Measurements from ENCODE around the gene SRRM4.
A peak's percentile ranks its signal among the peaks of the same experiment; 100 is the strongest.
"Not testable (repeated sequence)": the region's sequence is repeated elsewhere in the genome, so short reads cannot be mapped to it uniquely, and the experiment has no call there.

The SRRM4 gene

GRCh38 chr12:119071638-119072231, 90.4 kb downstream of the SRRM4 start:
- DNase-seq = no peak

GRCh38 chr12:119072440-119072839, 91.1 kb downstream of the SRRM4 start:
- DNase-seq = no peak

- DNase-seq = no peak
Observed at GRCh38 chr12:119075222-119075787, 94.0 kb downstream of the SRRM4 start.

DNA sequence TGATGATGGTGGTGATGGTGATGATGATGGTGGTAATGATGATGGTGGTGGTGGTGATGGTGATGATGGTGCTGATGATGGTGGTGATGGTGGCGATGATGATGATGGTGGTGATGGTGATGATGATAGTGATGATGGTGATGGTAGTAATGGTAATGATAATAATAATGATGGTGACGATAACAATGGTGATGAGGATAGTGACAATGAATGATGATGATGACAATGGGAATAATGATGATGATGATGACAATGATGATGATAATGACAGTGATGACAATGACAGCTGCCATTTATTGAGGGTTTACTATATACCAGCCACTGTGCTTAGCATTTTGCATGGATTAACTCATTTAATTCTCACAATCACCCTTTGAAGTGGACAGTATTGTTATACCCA, 94.6 kb downstream of the SRRM4 start:
- DNase-seq = no peak

DNA sequence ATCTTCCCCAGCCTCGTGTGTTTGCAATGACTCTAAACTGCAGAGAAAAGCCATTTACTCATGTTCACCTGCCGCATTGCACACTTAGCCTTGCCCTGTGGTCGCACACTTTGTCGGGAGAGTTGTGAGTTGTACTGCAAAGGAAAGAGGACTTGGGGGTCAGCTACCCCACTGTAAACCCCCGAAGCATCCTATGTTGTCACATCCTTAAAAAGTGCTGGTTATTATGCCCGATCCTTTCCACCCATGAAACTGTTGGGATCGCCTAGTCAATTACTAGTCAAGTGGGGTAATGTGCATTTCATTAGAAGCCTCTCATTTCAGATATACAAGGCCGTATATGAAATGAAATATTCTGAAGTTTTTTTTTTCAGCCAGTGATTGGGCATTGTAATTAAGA, 98.2 kb downstream of the SRRM4 start:
- DNase-seq = no peak

GRCh38 chr12:119082016-119082415, 100.7 kb downstream of the SRRM4 start:
- no peak for DNase-seq

- no peak for DNase-seq
Observed at GRCh38 chr12:119082496-119082895, 101.2 kb downstream of the SRRM4 start.

DNA sequence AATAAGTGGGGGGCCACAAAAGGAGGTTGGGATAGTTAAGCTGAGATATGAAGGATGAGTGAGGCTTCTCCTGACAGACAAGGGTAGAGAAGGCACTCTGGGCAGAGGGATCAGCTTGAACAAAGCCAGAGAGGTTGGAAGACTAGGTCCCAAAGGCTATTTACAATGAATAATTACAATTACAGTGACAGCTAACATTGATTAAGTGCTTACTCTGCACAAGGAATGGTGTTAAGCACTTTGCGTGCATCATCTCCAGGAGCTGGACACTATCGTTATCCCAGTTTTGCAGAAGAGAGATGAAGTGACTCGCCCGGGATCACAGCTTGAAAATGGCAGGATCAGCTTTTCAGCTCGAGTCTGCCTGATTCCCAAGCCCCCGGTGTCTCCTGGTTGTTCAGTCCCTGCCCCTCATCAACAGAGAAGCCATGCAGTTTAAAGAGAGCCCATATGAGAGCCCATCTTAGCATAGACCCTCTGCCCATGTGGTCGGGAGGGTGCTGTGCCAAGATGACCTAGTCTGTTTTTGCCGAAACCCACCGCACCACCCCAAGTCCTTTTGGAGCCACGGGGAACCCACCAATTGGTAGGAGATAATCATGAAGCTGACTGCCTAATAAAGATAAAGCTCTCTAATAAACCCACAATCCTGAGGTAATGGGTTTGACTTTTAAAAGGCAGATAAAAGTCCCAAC, 107.5 kb downstream of the SRRM4 start:
- no peak for DNase-seq

DNA sequence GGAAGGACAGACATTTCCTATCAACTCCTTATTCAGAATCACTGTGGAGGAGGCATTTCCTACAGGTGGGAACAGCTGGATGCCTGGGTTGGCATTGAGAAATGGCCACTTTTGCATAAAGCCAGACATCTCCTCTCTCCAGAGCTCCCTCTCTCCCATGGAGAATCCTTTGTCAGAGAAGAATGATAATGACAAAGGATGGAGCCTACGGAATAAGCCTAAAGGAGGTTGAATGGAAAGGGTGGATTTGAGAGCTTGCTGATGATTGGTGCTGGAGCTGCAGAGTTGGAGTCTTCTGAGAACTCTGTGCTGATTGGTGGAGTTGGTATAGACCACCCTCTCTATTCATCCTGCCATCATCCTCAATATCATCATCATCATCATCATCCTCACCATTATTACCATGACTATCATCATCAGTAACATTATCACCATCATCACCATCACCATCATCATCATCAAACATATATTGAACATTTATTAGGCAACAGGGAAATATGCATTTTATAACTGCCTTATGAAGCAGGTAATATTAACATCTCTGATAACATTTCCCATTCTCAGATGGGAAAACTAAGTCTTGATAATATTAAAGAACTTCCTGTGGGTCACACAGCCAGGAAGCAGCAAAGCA, 108.2 kb downstream of the SRRM4 start:
- DNase-seq = no peak

- no peak for DNase-seq
Observed at GRCh38 chr12:119090276-119090675, 108.9 kb downstream of the SRRM4 start.

DNA sequence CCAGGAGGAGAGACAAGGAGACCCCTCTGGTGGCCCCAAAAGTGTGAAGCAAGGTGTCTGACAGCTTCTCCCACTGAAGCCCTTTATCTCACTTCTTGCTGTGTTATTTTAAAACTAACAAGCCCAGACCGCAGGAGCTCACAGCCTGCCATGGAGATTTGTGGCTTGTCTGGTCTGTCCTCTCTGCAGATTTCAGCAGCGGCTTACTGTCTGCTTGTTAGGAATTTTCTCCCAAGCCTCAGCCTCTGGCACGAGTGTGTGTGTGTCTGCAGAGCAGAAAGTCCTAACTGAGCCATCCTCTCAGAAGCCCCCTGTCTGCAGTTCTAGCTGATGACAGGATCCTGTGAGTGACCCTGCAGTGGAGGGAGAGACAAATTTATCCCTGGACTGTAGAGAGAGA, 109.5 kb downstream of the SRRM4 start:
- DNase-seq = no peak

DNA sequence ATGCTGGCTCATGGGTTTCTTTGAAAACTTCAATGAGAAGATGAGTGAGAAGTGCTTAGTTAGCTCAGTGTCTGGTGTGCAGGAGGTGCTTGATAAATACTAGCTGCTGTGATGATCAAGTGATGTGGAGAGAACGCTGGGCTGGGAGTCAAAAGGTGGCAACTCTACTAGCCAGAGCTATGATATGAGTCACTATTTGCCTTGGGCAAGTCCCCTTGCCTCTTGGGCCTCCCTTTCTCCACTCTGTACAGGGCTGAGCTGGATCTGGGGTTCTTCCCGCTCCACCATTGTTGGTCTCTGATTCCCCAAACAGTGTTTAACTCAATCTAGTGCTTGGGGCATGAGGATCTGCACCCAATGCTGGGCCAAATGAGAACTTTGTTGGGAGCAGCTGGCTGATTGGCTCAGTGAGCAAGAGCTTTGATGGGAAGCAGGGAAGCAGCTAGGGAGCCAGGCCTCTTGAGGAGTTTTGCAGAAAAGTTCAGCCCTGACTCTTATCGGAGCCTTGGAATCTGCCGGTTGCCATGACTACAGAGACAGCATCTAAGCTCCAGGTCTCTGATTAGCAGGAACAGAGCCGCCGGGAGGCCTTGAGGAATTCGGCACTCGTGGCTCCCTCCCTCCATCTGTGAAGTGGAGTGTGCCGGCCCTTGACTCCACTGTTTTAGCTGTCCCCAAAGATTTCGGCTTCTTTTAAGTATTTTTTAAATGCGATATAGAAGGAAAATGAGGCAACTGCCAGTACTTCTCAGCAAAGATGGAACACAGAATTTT, 115.3 kb downstream of the SRRM4 start:
- DNase-seq = no peak

DNA sequence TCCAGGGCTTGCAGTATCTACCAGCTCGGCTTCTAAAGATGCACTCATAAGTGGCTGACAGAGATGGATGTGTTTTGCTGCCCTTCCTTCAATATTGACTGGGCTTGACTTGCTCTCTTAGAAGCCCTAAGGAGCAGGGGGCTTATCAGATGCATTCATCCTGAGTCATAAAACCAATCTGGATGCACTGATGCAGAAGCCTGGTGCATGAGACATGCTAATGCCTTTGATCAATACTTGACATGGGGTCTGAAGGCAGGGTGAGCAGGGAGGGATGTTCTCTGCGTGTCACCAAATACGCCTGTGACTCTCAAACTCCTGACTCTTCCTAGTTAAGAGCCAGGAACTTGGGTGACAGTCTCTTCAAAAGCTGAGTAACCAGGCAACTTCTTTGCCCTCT, 119.6 kb downstream of the SRRM4 start:
- no peak for DNase-seq

GRCh38 chr12:119102274-119102673, 120.9 kb downstream of the SRRM4 start:
- DNase-seq = no peak

DNA sequence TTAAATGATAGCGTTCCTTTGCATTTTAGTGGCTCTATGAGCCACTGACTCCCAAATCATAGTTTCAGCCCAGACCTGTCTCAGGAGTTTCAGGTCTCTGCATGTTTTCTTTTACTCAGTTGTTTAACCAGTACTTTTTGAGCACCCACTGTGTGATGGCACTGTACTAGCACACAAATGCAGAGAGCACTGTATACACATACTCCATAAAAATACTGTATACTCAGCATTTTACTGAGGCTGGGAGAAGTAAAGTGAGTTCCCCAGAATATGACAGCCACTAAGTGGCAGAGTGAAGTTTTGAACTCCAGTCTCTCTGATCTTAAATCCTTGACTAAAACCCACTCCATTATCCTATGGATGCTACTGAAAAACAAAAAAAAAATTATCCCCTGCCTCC, 121.4 kb downstream of the SRRM4 start:
- DNase-seq = no peak

- DNase-seq = not testable (repeated sequence)
Observed at GRCh38 chr12:119104969-119105368, 123.6 kb downstream of the SRRM4 start.

DNA sequence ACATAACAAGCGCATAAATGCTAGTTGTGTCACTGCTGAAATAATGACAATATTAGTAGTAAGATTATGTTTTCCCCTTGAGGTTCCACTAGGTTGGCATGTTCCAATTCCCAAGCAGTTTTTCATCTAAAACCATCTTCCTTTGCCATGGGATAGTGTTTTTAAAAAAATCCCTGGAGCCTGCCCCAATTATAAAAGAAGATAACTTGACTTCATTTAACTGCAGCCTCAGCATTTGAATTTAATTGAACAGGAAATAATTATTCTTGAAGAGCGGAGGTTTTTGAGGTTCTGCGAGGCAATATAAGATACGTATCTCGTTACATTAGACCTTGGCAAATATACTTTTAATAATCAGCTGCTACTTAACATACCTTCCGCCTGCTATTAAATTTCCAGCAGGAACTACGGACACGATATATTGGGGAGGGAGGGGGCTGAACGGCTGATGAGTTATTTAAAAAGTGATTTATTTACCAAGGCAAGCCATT, 132.2 kb downstream of the SRRM4 start:
- DNase-seq = no peak

DNA sequence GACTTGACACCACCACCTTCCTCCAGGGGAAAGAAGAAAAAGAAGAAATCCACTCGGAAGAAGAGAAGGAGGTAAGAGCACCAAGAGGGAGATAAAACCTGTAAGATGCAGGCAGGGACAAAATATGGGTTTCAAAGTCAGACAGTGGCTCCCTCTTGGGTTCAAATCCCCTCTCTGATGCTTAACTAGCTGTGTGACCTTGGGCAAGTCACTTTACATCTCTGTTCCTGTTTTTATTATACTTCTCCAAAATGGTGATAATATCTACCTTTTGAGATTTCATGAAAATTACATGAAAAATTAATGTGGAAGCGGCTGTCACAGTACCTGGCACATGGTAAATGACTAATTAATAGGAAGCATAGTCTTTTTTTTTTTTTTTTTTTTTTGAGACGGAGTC, 133.0 kb downstream of the SRRM4 start:
- DNase-seq = no peak

GRCh38 chr12:119115296-119115905, 134.1 kb downstream of the SRRM4 start:
- DNase-seq = peak; percentile 17

DNA sequence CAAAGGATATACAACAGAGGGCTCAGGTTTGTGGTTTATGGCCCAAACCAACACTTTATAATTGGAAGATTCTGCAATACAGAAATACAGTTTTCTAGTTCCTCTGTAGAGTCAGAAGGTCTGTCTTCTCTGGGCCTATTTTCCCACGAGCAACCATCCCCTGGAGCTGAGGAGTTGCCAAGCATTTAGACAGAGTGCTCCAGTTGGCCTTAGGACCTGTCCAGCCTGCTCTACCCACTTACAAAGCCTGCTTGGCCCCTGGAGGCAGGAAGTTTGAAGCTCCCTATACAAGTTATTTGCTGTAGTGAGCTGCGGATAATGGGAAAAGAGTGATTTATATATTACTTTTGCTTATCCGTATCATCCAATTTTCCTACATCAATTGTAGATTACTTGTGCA, 136.6 kb downstream of the SRRM4 start:
- DNase-seq = no peak

DNA sequence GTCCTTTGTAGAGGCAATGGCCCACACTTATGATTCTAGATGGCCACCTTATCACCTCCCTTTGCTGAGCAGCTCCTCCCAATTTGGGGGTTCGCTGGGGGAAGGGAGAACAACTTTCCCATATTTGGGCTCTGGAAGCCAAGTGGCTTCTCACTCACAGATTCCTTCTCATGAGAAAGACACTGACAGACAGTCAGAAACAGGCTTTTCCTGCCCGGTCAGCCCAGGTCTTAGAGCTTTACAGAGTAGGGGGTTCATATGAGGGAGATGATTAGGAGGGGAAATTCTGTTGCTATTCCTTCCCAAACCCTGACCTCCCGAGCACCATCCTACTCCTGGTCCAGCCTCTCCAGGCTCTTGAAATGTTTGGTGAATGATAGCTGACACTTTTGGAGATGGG, 137.3 kb downstream of the SRRM4 start:
- no peak for DNase-seq

DNA sequence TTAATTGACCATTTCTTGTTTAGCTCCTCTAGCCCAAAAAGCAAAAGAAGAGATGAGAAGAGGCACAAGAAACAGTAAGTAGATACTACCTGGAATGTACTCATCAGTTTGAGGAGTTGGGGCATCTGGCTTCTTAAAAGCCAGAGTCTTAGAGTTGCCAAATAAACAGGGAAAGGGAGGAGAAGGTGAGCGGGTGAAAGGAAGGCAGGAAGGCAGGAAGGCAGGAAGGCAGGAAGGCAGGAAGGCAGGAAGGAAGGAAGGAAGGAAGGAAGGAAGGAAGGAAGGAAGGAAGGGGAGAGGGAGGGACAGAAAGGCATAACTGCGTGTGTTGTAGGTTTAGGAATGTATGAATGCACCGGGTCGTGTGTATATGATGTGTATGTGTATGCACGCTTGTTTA, 140.7 kb downstream of the SRRM4 start:
- DNase-seq = no peak

DNA sequence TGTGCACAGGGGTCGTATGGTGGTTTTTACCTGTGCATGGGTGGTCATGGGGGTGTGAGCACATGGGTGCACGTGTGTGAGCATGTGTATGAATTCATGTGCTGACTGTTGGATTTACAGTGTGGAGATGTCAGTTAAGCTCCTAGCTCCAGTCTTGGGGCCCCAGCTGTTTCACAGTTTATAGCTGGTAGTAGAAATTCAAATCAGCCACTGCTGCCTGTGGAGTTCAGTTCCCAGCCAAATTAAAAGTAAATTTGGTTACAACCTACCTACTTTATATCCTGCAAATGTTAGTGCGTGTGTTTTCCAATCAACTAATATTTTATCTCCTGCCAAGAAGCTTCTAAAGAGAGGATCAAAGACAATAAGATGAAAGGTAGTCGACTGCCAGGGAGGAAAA, 141.4 kb downstream of the SRRM4 start:
- DNase-seq = no peak
